Panc1 (cell line): ENCODE data around the gene PTDSS2. TPM values are rescaled to one million over a fixed set of nuclear protein-coding genes. Genes with fewer than 3 reads are reported as not detected.
A peak's percentile ranks its signal among the peaks of the same experiment; 100 is the strongest.

ENCODE experiments used
- ATAC-seq: fragments of 200-7000 bp; cut with Tn5 transposase; 2 replicates; pipeline ENCODE4 v1.9.1; 2020; ENCODE audit warnings: mild to moderate bottlenecking, moderate library complexity
- BruUV-seq: library from RNA; stranded (reverse); fragments of 400-500 nt; replicated peaks from 2 replicates; lab custom pipeline; 2021; lab: Mats Ljungman, UMichigan
- CTCF ChIA-PET: fragments of 300-600 bp; sonication (Branson Sonifier 250); formaldehyde crosslinking; loops from one replicate; lab custom pipeline; 2022; ENCODE audit warnings: antibody characterized with exemption; lab: Charles Lee
- POLR2A ChIA-PET: fragments of 300-600 bp; sonication (Branson Sonifier 250); formaldehyde crosslinking; loops from one replicate; lab custom pipeline; 2022; ENCODE audit warnings: antibody characterized with exemption; lab: Charles Lee
- DNase-seq: peaks from one replicate; pipeline ENCODE4 v3.0.0-alpha.2; 2010; ENCODE audit warnings: low read depth, low spot score
- H3K27ac ChIP-seq: 2 replicates; pipeline ENCODE4 v1.5.1; 2011; ENCODE audit warnings: mild to moderate bottlenecking, low read length, inconsistent platforms
- H3K27me3 ChIP-seq: fragments of 200-500 bp; sonication (Bioruptor generic); 2 replicates; pipeline ENCODE4 v1.6.0; 2014; ENCODE audit warnings: low read length, inconsistent platforms; ENCODE audit not compliant: control insufficient read depth, insufficient read depth
- H3K36me3 ChIP-seq: fragments of 200-500 bp; sonication (Bioruptor generic); 2 replicates; pipeline ENCODE4 v1.5.1; 2014; ENCODE audit warnings: inconsistent platforms, mild to moderate bottlenecking, low read length, moderate library complexity; ENCODE audit not compliant: control insufficient read depth, insufficient read depth
- H3K4me1 ChIP-seq: 2 replicates; pipeline ENCODE4 v1.5.1; 2011; ENCODE audit warnings: inconsistent platforms, mild to moderate bottlenecking, low read length, moderate library complexity; ENCODE audit not compliant: control insufficient read depth, insufficient read depth
- H3K4me3 ChIP-seq, 2 experiments: 2 replicates each; pipeline ENCODE4 v1.5.1; 2011 to 2012; ENCODE audit warnings: low read depth in 2 of 2, low read length in 2 of 2, mild to moderate bottlenecking in 2 of 2, inconsistent platforms in 1 of 2, moderate library complexity in 1 of 2
- H3K9me3 ChIP-seq: fragments of 200-500 bp; sonication (Bioruptor generic); 2 replicates; pipeline ENCODE4 v1.5.1; 2014; ENCODE audit warnings: low read depth, mild to moderate bottlenecking, inconsistent platforms, low read length, moderate library complexity; ENCODE audit not compliant: control insufficient read depth, insufficient read depth
- POLR2AphosphoS5 ChIP-seq: IDR thresholded peaks from 2 replicates; pipeline ENCODE4 v1.6.1; 2012; ENCODE audit warnings: mild to moderate bottlenecking, low read depth, low read length, moderate library complexity
- SIN3A ChIP-seq: IDR thresholded peaks from 2 replicates; pipeline ENCODE4 v1.6.1; 2012; ENCODE audit warnings: low read depth, mild to moderate bottlenecking, low read length, moderate library complexity, borderline replicate concordance; ENCODE audit not compliant: insufficient read depth
- TCF7L2 ChIP-seq: IDR thresholded peaks from 2 replicates; pipeline ENCODE4 v1.6.1; 2011; ENCODE audit warnings: mild to moderate bottlenecking, low read depth, low read length, inconsistent platforms
- in situ Hi-C: cut with HindIII; loops from 2 replicates; pipeline ENCODE4 v1.10.0; 2016; ENCODE audit warnings: low sequenced_read_pairs, low pct_unique_long_range_greater_than_20kb
- intact Hi-C: fragments of 100-400 bp; cut with micrococcal nuclease; formaldehyde crosslinking; loops from one replicate; pipeline ENCODE4 v1.10.0; 2022; ENCODE audit not compliant: unreplicated experiment
- total RNA-seq: library from RNA; stranded (reverse); gene quantifications from one replicate; pipeline ENCODE4 v1.2.1, GENCODE V29; 2021; ENCODE audit not compliant: unreplicated experiment
- TF ChIP-seq, protein P1 (sequence below), 2 experiments: IDR thresholded peaks; 2 replicates each; pipeline ENCODE4 v1.6.1; 2011 to 2012; ENCODE audit warnings: low read depth in 2 of 2, control low read depth in 1 of 2, low read length in 1 of 2, mild to moderate bottlenecking in 1 of 2, moderate library complexity in 1 of 2; ENCODE audit not compliant: insufficient read depth in 1 of 2
- TF ChIP-seq, protein P2 (sequence below): fragments of 450-650 bp; IDR thresholded peaks from 2 replicates; pipeline ENCODE4 v1.5.1; 2017; ENCODE audit warnings: mild to moderate bottlenecking

PTDSS2 gene
- total RNA-seq, 1 experiment from 2014 or later: 103 TPM

- ATAC-seq (no peak), DNase-seq (no peak)
- peak overlapping the region in 1 of 2 experiments; percentile 25; a peak in 1 of 4 replicates for H3K4me3 ChIP-seq
- intact Hi-C loops (loop anchor here (5.0 kb wide), 2 partner anchors 37 to 52 kb away; partner anchors contain the start of gene PKP3), in situ Hi-C loops (no loop called here)
- ChIA-PET CTCF (no interaction called here), POLR2A (no interaction called here)
- H3K27me3 ChIP-seq: no peaks in the 10 kb centered on the region
- peak overlapping the region; percentile 5; the same call in 1 of the 2 replicates for H3K27ac ChIP-seq
- peaks cover 42% of the 10 kb centered on the region for H3K4me1 ChIP-seq
- TF ChIP-seq, protein P1, sequence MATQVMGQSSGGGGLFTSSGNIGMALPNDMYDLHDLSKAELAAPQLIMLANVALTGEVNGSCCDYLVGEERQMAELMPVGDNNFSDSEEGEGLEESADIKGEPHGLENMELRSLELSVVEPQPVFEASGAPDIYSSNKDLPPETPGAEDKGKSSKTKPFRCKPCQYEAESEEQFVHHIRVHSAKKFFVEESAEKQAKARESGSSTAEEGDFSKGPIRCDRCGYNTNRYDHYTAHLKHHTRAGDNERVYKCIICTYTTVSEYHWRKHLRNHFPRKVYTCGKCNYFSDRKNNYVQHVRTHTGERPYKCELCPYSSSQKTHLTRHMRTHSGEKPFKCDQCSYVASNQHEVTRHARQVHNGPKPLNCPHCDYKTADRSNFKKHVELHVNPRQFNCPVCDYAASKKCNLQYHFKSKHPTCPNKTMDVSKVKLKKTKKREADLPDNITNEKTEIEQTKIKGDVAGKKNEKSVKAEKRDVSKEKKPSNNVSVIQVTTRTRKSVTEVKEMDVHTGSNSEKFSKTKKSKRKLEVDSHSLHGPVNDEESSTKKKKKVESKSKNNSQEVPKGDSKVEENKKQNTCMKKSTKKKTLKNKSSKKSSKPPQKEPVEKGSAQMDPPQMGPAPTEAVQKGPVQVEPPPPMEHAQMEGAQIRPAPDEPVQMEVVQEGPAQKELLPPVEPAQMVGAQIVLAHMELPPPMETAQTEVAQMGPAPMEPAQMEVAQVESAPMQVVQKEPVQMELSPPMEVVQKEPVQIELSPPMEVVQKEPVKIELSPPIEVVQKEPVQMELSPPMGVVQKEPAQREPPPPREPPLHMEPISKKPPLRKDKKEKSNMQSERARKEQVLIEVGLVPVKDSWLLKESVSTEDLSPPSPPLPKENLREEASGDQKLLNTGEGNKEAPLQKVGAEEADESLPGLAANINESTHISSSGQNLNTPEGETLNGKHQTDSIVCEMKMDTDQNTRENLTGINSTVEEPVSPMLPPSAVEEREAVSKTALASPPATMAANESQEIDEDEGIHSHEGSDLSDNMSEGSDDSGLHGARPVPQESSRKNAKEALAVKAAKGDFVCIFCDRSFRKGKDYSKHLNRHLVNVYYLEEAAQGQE (IDR thresholded peaks at IDR 0.05; ENCODE audit: insufficient read depth in 1 of 2, low read depth in 2 of 2, low read length in 1 of 2): no peak
- TF ChIP-seq SIN3A: no peak
- no peak for TF ChIP-seq TCF7L2
- TF ChIP-seq POLR2AphosphoS5: no peak
- TF ChIP-seq, protein P2, sequence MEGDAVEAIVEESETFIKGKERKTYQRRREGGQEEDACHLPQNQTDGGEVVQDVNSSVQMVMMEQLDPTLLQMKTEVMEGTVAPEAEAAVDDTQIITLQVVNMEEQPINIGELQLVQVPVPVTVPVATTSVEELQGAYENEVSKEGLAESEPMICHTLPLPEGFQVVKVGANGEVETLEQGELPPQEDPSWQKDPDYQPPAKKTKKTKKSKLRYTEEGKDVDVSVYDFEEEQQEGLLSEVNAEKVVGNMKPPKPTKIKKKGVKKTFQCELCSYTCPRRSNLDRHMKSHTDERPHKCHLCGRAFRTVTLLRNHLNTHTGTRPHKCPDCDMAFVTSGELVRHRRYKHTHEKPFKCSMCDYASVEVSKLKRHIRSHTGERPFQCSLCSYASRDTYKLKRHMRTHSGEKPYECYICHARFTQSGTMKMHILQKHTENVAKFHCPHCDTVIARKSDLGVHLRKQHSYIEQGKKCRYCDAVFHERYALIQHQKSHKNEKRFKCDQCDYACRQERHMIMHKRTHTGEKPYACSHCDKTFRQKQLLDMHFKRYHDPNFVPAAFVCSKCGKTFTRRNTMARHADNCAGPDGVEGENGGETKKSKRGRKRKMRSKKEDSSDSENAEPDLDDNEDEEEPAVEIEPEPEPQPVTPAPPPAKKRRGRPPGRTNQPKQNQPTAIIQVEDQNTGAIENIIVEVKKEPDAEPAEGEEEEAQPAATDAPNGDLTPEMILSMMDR: no peak
- no peaks in the 10 kb centered on the region for H3K9me3 ChIP-seq
- H3K36me3 ChIP-seq: no peaks in the 10 kb centered on the region
- BruUV-seq: no TSS peak
Observed at GRCh38 chr11:444396-445144, 5.5 kb upstream of the PTDSS2 start.

GRCh38 chr11:445765-446588, 4.1 kb upstream of the PTDSS2 start:
- Histone ChIP-seq H3K27me3 (no peaks in the 10 kb centered on the region), H3K4me3 (no peak overlapping the region), H3K4me1 (peaks cover 42% of the 10 kb centered on the region), H3K9me3 (no peaks in the 10 kb centered on the region), H3K36me3 (no peaks in the 10 kb centered on the region), H3K27ac (no peak overlapping the region; the same call in 1 of the 2 replicates)
- intact Hi-C loops: loop anchor here (5.0 kb wide), 2 partner anchors 39 to 54 kb away; partner anchors contain the start of gene PKP3
- ChIA-PET POLR2A (interaction anchor here (0.5 to 0.7 kb wide), 6 partner anchors 20 to 1860 kb away, joined by 4 to 19 read pairs (median 6); no protein-coding TSS in a partner anchor), CTCF (no interaction called here)
- no TSS peak for BruUV-seq
- DNase-seq (no peak), ATAC-seq (no peak)
- TF ChIP-seq, protein P1 (IDR thresholded peaks at IDR 0.05; ENCODE audit: insufficient read depth in 1 of 2, low read depth in 2 of 2, low read length in 1 of 2): no peak
- no peak for TF ChIP-seq POLR2AphosphoS5
- no peak for TF ChIP-seq SIN3A
- TF ChIP-seq, protein P2: no peak
- TF ChIP-seq TCF7L2: no peak
- in situ Hi-C loops: no loop called here
